Right kidney (tissue), 1 donor: ENCODE data around the gene TSPAN4.

ENCODE experiments used
- DNase-seq: peaks from one replicate; pipeline ENCODE4 v3.0.0-alpha.2; 2016

The TSPAN4 gene

GRCh38 chr11:849951-850774 is 7.5 kb downstream of the TSPAN4 start:
- DNase-seq: peak; percentile 72

- DNase-seq: no peak
These were observed 8.4 kb downstream of the TSPAN4 start for GRCh38 chr11:850775-851763.

DNA sequence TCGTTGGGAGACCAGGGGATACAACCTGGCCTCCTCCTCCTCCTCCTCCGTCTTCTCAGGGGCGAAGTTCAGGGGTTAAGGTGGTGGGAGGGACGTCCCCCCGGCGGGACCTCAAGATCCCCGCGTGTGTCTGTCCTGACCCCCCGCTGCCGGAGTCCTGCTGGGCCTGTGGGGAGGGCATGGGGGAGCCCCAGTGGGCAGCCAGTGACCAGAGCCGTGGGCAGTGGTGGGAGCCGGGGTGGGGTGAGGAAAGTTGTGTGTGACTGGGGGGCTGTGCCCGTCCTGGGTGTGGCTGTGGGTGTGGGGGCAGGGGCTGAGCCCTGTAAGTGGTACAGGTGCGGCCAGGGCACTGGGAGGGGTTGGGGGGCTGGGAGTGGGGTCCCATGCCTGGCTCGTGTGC is 10.1 kb downstream of the TSPAN4 start:
- no peak for DNase-seq

DNA sequence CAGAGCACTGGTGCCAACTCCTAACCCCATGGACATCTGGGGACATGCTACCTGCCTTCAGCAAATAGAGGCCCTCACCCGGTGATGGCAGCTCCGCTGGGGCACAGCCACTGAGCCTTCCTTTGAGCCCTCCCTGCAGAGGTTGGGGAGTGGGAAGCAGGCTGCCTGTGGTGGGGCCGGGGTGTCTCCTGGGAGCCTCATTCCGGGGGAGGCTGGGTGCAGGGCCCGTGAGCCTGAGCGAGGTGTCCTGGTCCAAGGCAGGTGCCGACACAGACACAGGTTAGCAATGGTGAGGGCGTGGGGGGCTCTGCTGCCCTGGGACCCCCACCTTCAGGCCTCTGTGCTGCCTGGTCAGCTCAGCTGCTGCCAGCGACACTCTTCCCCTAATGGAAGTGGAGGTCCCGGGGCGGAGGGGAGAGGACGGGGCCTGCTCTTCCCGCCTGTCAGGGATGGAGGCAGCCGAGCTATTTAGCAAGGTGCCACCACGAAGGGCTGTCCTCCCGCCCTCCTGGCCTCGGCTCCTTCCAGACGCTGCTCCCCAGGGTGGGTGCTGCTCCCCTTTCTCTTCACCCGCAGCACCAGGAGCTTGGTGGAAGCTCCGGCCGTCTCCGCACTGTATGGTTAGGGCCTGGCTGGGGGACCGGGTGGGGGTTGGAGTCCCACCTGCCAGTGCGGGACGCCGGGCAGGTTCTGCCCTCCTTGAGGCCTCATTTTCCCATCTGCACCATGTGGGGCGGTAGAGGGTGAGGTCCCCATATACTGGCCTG is 11.2 kb downstream of the TSPAN4 start:
- DNase-seq: no peak

DNA sequence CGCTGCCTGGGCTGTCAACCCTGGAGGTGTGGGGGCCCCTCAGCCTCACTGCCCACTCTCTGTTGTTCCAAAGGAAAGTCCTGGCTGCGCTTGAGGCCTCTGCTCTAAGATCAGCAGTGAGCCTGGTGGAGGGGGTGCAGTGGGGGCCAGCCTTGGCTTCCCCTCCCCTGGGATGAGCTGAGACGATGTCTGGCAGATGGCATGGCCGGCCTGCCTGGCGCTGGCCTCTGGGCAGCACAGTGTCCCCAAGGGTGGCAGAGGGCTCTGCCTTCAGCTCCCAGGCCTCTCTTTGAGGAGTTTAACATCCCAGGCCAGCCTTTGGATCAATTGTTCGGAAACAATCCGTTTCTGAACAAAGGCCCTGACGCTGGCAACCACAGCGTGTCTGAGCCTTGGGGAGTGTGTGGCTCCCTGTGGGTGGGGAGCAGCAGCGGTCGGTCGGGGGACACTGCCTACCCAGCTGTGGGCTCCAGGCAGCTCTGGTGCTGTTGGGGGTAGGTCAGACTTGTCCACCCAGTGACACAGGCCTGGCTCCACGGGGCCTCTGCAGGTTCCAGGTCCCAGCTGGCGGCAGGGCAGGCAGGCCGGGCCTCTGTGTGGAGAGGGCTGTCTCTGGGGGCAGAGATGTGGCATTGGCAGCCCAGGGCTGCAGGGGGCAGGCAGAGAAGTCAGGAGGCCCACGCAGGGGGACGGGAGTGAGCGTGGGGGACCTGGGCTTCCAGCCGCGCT is 12.1 kb downstream of the TSPAN4 start:
- DNase-seq: no peak

- DNase-seq: no peak
These were observed 12.7 kb downstream of the TSPAN4 start for GRCh38 chr11:855330-855674.

DNA sequence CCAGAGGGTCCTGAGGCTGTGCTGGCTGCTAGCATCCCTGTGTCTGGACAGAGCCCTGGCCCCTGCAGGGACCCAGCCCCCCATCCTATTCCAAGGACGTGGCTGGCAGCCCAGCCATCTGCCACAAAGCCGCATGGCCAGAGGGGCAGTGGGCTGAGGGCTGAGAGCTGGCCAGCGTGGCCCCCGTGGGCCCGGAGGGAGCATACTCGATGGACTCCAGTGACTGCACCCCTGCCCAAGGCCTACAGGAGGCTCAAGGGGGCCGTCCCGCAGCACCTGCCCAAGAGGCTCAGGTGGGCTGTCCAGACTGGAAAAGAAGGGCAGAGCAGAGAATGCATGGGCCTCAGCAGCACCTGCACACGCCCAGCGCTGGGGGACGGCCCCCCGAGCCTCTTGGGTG is 13.1 kb downstream of the TSPAN4 start:
- no peak for DNase-seq

DNA sequence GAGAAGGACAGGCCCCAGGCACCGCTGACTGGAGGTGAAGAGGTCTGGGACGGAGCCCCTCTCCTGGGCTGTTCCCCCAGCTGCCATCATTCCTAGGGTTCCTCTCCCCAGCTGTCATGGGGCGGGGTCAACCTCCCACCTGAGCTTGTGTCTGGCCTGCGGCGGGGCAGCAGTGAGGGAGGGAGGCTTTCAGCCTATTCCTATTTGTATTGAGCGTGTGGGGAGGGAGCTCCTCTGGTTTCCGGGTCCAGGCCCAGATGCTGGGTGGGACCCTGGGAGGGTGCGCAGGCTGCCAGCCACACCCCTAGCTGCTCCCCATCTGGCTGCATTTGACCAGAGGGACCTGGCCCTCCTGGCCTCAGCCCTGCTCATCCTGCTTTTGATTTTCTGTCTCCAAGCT is 13.7 kb downstream of the TSPAN4 start:
- no peak for DNase-seq

GRCh38 chr11:858053-858761 is 15.6 kb downstream of the TSPAN4 start:
- no peak for DNase-seq

GRCh38 chr11:858762-859339 is 16.2 kb downstream of the TSPAN4 start:
- no peak for DNase-seq

- DNase-seq: peak; percentile 68
These were observed 16.9 kb downstream of the TSPAN4 start for GRCh38 chr11:859394-860131.

DNA sequence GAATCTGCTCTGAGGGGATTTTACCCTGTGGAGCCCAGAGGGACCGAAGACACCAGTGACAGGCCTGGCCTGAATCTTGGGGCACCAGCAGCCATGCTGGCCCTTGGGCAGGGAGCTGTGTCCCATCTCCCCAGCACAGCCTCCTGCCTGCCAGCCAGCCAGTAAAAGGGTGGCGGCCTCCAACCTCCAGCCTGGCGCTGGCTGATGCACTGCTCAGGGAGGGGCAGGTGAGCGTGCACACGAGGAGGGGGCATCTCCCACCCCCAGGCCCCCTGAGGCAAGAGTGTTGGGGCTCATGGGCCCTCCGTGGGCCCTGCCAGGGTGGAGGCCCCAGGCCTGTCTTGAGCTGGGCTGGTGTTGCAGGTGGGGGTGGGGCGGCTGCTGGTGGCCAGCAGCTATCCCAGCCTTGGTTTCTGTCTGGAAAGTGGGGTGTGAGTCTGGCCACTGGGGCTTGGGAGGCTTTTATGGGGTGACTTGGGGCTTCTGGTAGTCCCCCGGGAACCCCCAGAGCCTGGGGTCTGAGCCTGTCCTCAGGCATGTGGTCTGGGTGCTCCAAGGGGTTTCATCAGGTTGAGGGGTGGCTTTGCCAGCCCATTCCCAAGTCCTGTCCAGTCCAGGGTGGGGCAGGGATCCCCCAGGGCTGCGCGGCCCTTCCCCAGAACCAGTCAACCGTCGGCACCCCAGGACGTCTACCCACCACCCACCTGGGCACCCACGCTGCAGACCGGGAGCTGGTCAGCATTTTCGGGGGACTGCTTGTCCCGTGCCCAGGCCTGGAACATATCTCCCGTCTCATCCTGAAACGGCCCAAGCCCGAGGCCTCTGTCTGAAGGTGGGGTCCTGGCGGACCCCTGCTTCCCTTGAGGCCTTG is 17.8 kb downstream of the TSPAN4 start:
- DNase-seq: no peak

- DNase-seq: no peak
These were observed 18.4 kb downstream of the TSPAN4 start for GRCh38 chr11:861105-861479.

- DNase-seq: no peak
These were observed 19.5 kb downstream of the TSPAN4 start for GRCh38 chr11:862081-862661.

GRCh38 chr11:862696-863022 is 20.0 kb downstream of the TSPAN4 start:
- DNase-seq: peak; percentile 69

DNA sequence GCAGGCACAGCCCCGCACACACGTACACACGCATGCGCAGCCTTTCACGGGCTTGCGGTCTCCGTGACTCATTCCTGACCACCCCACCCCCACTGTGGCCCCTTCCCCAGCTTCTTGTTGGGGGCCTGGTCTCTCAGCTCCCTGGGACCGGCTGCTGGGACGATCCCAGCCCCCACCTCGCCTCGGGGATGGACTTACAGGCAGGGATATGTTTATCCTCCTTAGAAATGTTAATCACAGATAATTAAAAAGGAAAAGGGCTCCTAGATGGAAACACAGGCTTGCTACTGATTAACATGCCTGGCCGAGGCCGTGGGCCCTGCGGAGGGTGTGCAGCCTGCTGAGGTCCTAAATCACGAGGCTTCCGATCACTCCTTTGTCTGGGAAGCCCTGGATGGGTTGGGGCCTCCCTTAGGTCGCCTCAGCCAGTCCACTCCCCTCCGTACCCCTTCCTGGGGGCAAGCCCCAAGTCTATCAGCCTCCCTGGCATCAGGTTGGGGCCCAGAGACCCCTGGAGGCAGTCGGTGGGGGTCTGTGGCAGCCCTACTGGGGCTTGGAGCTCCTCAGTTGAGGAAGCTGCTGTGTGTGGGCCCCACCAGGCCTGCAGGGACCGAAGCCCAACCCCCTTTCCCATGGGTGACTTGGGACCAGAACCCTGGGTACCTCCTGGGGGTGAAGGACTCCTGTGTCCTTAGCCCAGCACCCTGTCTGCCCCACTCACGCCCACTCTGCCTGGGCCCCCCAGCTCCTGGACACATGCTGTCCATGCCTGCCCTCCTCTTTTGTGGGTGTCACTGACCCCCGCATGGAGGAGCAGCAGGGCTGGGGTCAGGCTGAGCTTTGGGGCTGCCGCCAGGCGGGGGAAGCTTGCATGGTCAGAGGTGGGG is 20.6 kb downstream of the TSPAN4 start:
- DNase-seq: peak; percentile 66

GRCh38 chr11:863910-864827 is 21.5 kb downstream of the TSPAN4 start:
- DNase-seq: no peak
